Activated gamma-delta T cell treated with Interleukin-2 at 50 U/mL for 16 hours (primary cell): ENCODE measurements around the gene MPHOSPH10.
"Not testable (repeated sequence)": the region's sequence is repeated elsewhere in the genome, so short reads cannot be mapped to it uniquely, and the experiment has no call there.

Source experiments
- DNase-seq: peaks from one replicate; pipeline ENCODE4 v3.0.0-alpha.2; 2020

The MPHOSPH10 gene

GRCh38 chr2:71174207-71174606 is 43.8 kb downstream of the MPHOSPH10 start:
- DNase-seq, result no peak

- DNase-seq, result not testable (repeated sequence)
Observed at GRCh38 chr2:71178836-71179235, 48.4 kb downstream of the MPHOSPH10 start.

- DNase-seq, result no peak
Observed at GRCh38 chr2:71181316-71181715, 50.9 kb downstream of the MPHOSPH10 start.

GRCh38 chr2:71183306-71184115 is 53.1 kb downstream of the MPHOSPH10 start:
- not testable (repeated sequence) for DNase-seq

- DNase-seq, result no peak
Observed at GRCh38 chr2:71186973-71187372, 56.5 kb downstream of the MPHOSPH10 start.

GRCh38 chr2:71187589-71187988 is 57.2 kb downstream of the MPHOSPH10 start:
- DNase-seq, result no peak

GRCh38 chr2:71190656-71191569 is 60.5 kb downstream of the MPHOSPH10 start:
- DNase-seq, result no peak

- DNase-seq, result no peak
Observed at GRCh38 chr2:71191570-71191943, 61.1 kb downstream of the MPHOSPH10 start.
